COLO829 (cell line): ENCODE measurements around the gene LEP.
A peak's percentile ranks its signal among the peaks of the same experiment; 100 is the strongest.
"Not testable (repeated sequence)": the region's sequence is repeated elsewhere in the genome, so short reads cannot be mapped to it uniquely, and the experiment has no call there.

Experiments used
- DNase-seq: peaks from one replicate; pipeline ENCODE4 v3.0.0; 2012; ENCODE audit warnings: low spot score

The LEP gene

DNA sequence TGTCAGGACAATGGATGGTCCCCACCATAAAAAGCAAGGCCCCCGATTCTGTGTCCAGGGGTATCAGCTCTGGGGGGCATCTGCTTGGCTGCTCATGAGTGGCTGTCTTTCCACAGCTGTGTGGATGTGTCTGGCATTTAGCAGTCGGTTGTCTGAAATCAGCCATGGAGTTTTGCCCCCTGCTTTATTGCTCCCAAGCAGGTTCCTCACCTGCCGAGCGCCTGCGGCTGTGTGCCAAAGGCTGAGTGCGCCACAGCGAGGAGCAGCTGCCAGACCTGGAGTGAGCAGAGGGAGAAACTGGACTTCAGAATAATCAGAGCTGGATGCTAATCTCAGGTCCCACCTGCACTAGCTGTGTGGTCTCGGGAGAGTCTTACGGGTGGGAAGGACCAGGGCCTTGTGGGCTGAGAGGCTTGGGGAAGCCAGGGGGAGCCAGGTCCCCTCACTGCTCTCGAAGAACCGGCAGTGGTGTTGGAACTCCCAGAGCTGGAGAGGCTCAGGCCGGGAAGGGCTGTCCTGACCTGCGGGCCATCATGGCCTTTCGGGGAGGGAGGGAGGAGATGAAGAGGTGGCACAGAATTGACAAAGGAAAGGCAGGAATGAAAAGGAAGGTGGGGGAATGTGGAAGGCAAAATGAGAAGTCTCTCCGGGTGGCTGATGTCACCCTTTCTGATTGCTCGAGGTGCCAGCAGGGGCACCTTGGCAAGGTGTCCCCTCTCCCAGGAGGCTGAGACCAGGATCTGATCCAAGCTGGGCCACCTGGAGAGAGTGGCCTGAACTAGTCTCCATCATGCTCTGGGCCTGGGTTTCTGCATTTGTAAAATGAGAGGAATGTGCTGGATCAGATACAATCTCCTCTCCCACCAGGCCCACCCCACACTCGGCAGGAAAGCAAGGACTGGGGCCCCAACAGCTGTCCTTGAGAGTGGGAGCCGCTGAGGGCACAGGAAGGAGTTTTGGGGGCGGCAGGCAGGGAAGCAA, 30.2 kb upstream of the LEP start:
- no peak for DNase-seq

DNA sequence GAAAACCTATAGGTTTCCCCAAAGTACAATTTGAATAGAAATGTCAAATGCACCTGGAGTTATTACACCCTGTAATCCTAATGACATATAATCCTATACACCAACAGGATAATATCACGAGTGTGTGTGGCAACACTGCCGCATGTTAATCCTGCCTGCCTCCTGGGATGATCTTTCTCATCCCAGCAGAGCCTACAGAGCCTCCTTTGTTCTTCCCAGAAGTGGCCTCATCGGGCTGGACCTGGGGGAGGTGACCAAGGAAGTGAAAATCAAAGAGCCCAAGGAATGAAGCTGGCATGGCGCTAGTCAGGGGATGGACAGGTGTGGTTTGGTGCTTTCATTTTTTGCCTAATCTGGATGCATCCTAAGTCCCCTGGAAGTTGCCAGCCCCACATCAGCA, 29.5 kb upstream of the LEP start:
- DNase-seq, result peak; percentile 98

DNA sequence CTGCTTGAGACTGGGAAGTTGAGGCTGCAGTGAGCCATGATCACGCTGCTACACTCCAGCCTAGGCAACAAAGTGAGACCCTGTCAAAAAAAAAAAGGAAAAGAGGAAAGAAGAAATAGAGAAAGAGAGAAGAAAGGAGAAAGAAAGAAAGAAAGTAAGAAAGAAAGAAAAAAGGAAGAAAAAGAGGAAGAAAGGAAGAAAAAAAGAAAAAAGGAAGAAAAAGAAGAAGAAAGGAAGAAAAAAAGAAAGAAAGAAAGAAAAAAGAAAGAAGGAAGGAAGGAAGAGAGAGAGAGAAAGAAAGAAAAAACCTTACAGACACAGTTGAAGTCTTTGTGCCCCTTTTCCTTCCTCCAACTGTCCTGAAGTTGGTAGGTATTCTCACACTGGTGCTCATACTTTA, 26.6 kb upstream of the LEP start:
- DNase-seq, result no peak

DNA sequence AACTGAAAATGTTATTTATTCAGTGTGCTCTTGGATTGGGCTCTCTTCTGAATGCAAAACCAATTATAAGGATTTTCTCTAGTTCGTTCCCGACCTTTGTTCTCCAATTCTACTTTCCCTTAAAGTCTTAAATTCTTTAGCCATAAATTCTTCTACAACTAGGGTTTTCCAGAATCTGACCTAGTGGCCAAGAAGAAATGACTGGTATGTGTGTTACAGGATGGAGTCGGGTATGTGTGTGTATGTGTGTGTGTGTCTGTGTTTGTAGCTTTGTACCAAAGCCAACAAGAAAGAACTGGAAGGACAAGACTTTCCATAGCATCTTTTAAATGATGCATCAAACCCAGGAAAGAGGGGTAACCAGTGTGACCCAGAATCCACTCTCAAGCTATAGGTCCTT, 25.8 kb upstream of the LEP start:
- no peak for DNase-seq

DNA sequence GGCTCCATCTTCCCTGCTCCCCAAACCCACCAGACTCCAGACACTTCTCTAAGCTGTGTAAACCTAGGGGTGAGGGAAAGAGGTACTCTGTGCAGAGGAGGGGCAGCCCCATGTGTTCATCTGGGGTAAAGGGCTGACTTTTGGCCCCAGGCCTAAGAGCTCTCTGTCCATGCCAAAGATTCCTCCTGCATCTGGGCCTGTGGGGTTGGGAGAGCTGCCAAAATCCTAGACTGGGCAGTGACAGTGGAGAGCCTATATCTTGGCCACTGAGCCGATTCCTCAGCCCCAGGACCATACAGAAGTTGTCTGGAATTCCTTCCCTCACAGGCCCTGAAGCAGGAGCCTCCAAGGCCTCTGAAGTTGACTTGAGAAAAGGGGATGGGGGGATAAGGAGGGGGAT, 25.3 kb upstream of the LEP start:
- DNase-seq, result no peak

DNA sequence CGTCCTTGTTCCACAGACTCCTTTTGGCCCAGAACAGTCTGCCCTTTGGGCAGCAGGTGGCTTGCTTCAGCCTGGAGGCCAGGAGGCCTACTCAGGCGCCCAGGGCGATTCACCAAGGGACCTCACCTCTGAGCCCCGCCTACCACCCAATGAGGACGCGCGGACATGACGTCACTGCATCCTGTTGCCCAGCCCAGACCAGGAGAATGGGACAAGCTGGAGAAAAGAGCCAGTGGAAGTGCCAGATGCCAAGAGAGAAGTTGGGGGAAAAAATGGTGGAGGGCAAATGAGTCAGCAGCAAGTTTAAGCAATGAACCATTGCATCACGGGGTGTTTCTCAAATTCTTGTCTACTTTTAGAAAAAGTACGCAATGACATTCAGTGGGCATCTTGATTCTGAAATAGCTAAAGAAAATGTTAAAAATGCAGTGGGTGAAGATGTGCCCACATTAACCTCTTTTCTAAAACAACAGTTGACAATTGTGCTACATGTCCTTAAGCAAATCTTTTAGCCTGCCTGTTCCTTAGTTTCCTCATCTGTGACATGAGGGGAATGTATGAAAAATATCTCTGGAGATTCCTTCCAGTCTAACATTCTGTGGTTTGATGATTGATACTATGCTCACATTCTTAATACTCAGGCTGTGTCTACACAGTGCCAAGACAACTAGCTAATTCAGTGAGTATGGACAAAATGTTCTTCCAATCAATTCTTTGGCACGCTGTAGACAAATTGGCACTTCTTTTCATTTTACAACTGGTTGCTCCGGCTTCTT, 23.9 kb upstream of the LEP start:
- DNase-seq, result no peak

DNA sequence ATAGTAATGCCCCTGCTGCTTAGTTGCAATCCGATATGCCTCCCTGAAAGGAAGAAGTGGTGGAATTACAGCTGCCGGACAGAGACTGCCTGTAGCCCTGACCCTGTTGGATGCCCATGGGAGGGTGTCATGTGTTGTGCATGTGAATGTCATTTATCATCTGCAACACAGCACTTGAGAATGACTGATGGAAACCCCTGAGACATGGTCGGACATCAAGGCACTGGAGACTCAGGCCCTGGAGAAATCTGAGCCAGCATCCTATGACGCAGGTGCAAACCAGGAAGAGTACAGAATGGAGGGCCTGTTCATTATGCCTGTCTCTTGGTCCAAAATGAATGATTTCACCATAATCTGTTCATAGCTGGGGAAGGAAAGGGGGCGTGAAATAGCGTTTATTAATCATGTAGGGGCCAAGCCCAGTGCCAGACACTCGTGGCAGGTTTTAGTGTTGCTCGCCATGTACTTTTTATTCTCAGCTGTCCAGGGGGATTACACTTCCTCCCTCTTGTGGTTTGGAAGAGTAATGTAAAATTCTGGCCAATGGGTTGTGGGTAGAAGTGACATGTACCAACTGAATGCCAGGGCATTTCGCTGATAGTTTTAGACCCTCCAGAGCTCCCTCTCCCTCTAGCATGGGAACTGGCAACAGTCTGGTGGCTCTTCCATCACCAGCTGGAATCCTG, 23.0 kb upstream of the LEP start:
- DNase-seq, result peak; percentile 59

DNA sequence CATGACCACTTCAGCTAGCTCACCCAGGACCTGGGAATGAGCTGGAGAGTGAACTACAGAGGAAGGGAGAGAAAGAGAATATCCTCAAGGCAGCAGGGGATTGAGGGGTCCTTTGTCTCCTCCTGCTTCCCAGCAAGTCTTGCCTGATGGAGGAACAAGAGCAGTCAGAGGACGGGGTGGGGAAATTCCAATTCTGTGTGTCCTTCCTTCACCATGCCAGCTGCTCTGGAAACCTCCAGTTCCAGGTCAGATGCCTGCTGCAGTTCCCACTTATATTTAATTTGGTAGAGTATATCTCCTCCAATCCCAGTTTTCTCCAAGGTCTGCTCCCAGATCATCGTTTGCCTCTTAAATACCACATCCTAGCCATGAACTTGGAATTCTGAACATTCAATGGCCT, 21.4 kb upstream of the LEP start:
- no peak for DNase-seq

DNA sequence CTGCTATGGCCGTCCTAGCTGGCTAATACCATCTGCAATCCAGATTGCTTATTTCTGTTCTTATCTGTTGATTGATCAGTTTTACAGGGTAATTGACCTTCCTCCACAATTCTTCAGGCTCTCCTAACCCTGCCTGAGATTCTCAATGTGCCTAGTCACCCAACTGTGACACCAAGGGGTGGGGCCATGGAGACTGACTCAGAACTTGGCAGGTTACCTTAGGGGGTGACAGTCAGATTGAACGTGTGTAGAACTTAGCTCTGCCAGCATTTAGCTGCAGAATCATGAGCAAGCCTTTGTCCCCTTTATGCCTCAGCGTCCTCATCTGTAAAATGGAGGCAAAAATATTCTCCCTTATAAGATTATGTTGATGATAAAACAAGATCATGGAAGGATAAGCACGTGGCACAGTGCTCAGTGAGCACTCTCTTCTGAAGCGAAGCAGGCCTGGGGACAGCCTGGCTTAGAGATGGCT, 19.1 kb upstream of the LEP start:
- DNase-seq, result no peak

DNA sequence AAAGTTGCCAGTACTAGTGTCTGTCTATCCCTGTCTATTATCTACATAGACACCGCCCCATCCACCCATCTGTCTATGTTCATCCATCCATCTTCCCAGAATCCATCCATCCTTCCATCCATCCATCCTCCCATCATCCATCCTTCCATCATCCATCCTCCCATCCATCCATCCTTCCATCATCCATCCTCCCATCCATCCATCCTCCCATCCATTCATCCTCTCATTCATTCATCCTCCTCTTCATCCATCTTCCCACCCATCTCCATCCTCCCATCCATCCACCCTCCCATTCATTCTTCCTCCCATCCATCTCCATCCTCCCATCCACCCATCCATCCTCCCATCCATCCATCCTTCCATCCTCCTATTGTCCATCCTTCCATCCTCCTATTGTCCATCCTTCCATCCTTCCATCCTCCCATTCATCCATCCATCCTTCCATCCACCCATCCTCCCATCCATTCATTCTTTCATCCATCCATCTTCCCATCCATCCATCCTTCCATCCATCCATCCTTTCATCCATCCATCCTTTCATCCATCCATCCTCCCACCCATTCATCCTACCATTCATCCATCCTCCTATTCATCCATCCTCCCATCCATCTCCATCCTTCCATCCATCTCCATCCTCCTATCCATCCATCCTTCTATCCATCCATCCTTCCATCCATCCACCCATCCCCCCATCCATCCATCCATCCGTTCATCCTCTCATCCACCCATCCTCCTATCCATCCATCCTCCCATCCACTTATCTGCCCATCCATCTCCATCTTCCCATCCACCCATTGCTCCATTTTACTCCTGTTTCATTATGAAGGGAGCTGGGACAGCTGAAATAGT, 14.7 kb upstream of the LEP start:
- DNase-seq, result no peak

DNA sequence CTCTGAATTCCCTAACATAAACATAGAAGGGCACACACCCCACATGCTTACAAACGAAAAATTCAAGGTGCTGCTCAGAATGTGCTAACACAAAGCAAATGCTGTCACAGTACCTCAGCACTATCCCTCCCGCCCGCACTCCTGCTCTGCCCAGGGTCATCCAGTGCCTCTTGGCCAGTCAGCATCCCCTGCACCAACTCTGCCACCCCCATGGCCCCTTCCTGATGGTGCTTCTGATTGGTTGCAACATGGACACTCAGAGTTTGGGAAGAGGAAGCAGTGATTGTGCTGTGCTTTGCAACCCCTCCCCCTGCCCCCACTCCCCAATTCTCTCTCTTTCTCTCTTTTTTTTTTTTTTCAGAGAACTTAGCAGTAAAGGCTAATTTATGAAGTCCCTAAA, 13.8 kb upstream of the LEP start:
- no peak for DNase-seq

DNA sequence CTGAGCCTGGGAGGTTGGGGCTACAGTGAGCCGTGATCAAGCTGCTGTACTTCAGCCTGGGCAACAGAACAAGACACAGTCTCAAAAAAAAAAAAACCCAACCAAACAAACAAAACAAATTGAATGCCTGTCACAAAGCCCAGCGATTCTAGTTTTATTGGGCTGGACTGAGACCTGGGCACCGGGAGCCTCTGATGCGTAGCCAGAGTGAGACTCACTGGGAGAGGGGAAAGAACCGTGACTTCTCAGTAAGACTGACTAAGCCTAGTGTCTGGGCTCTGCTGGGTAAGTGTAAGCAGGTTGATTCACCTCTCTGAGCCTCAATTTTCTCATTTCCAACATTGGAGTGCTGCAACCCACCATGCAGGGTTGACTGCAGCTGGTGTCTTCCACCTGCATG, 10.1 kb upstream of the LEP start:
- no peak for DNase-seq

DNA sequence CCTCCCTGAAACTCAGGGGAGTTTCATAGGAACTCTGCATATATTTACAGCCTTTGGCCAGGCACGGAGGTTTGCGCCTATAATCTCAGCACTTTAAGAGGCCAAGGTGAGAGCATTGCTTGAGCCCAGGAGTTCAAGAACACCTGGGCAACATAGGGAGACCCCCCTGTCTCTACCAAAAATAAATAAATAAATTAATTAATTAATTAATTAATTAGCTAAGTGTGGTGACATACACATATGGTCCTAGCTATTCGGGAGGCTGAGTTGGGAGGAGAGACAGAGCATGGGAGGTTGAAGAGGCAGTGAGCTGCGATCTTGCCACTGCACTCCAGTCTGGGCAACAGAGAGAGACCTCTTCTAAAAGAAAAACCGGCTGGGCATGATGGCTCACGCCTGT, 9.4 kb upstream of the LEP start:
- DNase-seq, result no peak

DNA sequence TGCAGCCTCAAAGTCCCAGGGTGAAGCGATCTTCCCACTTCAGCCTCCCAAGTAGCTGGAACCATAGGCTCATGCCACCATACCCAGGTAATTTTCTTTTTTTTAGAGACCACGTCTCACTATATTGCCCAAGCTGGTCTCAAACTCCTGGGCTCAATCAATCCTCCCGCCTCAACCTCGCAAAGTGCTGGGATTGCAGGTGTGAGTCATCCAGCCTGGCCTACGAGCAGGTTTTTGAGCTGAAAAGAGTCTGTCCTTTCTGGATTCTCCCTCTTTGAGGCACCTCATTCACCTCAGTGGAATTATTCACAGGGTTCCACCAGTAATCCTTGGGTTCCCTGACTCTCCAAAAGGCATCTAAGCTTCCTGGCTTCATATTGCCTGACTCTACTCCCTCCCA, 7.6 kb upstream of the LEP start:
- no peak for DNase-seq

DNA sequence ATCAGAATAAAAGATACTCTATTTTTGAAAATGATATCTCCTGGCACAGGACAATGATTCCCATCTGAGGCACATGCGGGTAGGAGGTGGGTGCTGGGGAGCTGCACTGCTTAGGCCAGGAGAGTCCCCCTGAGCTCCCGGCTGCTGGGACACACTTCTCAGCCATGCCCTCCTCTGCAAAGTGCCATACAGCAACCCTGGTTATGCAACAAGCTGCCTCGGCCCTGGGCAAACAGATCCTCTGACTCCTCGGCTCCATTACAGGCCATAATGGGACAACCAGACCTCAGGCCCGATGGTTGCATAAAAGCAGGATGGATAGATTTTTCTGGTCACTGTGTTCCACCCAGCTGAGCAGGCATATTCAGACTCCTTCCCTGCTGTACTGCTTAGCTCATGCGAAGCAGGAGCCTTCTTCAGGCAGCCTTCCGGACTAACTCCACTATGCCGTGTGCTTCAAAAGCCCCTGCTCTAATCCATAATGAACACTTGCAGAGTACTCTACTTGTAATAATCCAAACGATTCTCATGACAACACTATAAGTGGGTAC, 6.5 kb upstream of the LEP start:
- DNase-seq, result no peak

DNA sequence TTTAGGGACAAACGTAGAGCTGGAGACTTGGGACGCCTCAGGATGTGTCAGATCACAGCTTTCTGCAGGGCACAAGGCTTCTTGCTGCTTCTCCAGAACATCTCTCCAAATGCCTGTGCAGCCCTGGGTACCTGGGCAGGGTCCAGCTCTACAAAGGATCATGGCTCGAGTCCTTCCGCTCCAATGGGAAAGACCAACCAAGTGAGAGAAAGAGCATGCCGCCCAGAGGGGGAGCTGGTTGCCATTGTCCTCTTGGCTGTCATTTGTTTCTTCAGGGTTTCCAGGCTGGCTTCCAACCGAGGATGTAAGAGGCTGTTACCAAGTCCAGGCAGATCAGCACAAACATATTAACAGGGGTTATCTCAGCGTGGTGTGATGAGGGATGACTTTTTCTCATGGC, 5.6 kb upstream of the LEP start:
- no peak for DNase-seq

DNA sequence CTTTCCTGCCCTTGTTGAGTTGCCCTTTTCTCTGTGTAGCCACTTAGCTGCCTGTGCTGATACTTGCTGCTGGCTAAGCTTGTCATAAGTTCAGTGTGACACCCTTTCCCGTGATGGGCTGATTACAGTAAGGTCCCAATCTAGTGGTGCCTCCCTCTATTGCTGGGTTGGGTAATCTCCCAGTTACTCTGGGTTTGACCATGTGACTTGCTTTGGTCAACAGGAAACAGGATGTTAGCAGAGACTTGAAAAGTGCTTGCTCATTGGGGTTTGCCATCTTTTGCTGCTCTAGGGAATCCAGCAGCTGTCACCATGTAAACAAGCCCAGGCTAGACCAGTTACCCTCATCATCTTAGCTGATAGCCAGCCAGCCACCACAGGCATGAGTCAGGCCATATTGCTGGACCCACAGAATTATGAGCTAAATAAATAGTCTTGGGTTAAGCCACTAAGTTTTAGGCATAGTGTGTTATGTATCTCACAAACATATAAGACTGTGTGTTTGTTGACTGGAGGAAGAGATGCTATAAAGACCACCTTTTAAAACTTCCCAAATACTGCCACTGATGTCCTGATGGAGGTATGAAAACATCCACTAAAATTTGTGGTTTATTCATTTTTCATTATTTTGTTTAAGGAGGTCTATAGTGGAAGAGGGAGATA, 4.0 kb upstream of the LEP start:
- DNase-seq, result no peak

DNA sequence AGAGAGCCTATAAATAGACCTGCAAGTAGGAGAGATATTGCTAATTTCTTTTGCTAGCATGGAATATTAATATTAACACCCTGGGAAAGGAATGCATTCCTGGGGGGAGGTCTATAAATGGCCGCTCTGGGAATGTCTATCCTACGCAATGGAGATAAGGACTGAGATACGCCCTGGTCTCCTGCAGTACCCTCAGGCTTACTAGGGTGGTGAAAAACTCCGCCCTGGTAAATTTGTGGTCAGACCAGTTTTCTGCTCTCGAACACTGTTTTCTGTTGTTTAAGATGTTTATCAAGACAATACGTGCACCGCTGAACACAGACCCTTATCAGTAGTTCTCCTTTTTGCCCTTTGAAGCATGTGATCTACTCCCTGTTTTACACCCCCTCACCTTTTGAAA, 1.9 kb upstream of the LEP start:
- not testable (repeated sequence) for DNase-seq

DNA sequence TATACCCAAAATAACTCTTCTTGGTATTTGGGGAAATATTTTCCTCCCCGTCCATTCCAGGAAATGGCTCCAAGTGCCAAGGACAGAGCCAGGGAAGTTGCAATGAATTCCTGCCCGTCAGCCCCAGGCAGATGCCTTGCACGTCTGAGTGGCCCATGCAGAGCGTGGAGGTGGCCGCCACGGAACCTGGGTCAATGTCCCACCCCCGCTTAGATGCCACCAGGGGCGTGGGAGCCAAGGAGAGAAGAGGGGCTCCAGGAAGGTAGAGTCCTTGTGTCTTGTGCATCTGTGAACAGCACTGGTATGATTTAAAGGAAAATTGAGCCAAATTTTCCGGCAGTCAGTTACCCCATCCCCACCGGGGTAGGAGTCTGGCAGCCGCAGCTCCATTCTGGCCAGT, 1.6 kb downstream of the LEP start:
- DNase-seq, result no peak

DNA sequence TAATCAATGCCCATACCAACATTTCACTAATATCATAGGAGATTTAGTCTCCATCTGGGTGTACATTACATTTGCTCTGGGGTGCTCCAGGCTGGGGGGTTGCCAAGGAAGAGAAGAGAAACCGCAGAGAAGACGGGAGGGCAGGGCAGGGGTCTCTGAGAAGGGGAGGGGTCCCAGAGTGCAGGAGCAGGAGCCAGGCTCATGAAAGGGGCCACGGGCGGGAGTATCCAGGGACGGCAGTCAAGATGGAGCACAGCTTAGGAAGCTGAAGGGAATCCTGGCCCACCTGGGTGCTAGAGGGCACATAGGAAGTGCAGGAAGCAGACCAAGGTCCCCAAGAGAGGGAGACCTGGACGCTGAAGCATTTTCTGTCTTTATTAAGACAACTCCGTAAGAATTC, 2.2 kb downstream of the LEP start:
- no peak for DNase-seq

DNA sequence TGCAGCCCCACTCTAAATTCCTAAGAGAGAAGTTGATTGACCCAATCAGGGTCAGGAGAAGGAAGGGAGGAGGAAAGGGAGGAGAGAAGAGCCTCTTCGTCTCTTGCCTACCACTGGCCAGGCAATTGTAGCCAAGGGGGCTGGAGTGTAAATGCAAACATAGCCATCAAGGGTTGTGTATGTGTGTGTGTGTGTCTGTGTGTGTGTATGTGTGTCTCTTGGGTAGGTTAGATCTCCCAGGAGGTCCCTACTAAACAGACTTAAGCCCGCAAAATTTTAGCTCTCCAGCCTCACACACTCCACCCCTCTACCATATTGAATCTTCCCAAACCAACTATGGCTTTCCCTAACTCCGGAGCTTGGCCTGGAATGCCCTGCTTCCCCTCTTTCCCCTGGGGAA, 3.8 kb downstream of the LEP start:
- DNase-seq, result no peak
